ENCODE data around the gene CACNG5.

CACNG5 gene

GRCh38 chr17:66909804-66910373 lies 75.0 kb downstream of the CACNG5 start:
- DNase-seq: no peak

GRCh38 chr17:66910651-66911285 lies 75.9 kb downstream of the CACNG5 start:
- no peak for DNase-seq

- no peak for DNase-seq
Observed at GRCh38 chr17:66915204-66915611, 80.3 kb downstream of the CACNG5 start.

- DNase-seq: no peak
Observed at GRCh38 chr17:66915792-66916191, 80.9 kb downstream of the CACNG5 start.

- no peak for DNase-seq
Observed at GRCh38 chr17:66916946-66917345, 82.0 kb downstream of the CACNG5 start.

- DNase-seq: no peak
Observed at GRCh38 chr17:66918896-66919295, 84.0 kb downstream of the CACNG5 start.

- no peak for DNase-seq
Observed at GRCh38 chr17:66920435-66920834, 85.5 kb downstream of the CACNG5 start.

GRCh38 chr17:66920950-66921349 lies 86.0 kb downstream of the CACNG5 start:
- no peak for DNase-seq

- DNase-seq: no peak
Observed at GRCh38 chr17:66923886-66924285, 89.0 kb downstream of the CACNG5 start.

GRCh38 chr17:66925811-66926500 lies 91.0 kb downstream of the CACNG5 start:
- no peak for DNase-seq

- DNase-seq: no peak
Observed at GRCh38 chr17:66928949-66929348, 94.0 kb downstream of the CACNG5 start.

GRCh38 chr17:66929591-66929990 lies 94.7 kb downstream of the CACNG5 start:
- DNase-seq: no peak

- no peak for DNase-seq
Observed at GRCh38 chr17:66930933-66931332, 96.0 kb downstream of the CACNG5 start.

- no peak for DNase-seq
Observed at GRCh38 chr17:66932311-66932710, 97.4 kb downstream of the CACNG5 start.

GRCh38 chr17:66934040-66934439 lies 99.1 kb downstream of the CACNG5 start:
- DNase-seq: no peak
